Activated CD4-positive, alpha-beta T cell treated with anti-CD3 and anti-CD28 coated beads for 24 hours (primary cell): ENCODE data around the gene LSM2.
"Not testable (repeated sequence)": the region's sequence is repeated elsewhere in the genome, so short reads cannot be mapped to it uniquely, and the experiment has no call there.

Source experiments
- DNase-seq, 2 donors: peaks; one replicate each; pipeline ENCODE4 v3.0.0-alpha.2; 2020; ENCODE audit warnings: low read depth in 2 of 2

Gene LSM2

DNA sequence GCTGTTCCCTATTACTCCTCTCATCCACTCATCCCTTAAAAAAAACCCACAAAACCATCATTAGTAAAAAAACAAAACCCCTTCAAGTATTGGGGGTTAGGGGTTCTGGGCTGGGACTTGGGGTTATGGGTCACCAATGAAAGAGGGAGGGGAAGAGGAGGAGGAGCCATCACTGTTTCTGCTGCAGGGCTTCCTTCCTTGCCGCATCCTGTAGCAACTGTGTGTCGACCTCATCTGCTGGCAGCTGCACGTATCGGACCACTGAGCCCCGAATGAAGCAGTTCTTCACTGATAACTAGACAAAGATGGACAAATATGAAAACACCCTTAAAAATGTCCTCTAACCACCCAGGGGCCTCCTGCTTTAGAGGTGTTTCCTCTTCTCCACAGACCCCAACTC is 9.2 kb downstream of the LSM2 start:
- DNase-seq, result no peak

DNA sequence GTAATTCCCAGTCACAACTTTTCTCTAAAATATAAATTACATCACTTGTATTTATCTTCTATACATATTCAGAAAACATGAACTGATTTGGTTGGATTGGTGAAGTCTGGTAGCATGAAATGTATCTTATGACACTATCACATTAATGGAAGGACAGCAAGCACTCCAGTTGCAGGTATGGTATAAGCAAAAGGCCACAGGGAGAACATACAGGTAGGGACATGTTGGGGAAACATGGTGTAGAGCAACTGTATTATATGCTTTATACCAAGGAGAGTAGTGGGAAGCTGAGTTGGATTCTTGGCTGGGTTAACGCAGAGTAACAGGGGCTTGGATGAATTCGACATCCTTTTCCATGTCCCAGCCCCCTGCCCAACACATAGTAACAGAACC is 9.8 kb downstream of the LSM2 start:
- DNase-seq, result no peak

- peak; percentile 73 to 76 for DNase-seq
Observed at GRCh38 chr6:31795616-31796298, 11.0 kb downstream of the LSM2 start, which contains the start of gene VARS1. TSS of gene VARS1 (minus strand) at chr6:31795752. CDS start at chr6:31795217, 535 bp downstream.

- no peak for DNase-seq
Observed at GRCh38 chr6:31794866-31795615, 11.7 kb downstream of the LSM2 start.

DNA sequence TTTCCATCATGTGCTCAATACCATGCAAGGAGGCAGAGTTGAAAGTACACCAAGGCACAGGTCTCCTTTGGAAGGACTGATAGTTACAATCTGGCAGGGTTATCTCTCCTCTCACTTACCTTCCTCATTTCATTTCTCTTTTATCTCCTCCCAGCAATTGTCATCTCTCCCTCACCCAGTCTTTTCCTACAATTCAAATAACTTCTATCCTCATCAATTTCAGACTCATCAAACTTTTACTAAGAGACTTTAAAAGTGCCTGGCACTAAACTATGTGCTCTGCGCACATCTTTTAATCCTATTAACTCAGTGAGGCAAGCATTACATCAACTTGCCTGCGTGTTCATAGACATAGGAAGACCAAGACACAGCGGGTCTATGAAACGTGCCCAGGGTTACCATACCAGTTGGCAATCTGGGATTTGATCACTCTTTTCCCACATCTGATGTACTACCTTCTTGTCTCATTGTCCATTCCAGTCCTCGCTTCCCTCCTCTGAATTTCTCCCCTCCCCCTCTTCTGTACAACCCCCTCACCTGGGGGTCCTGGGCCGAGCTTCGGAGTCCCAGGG is 12.4 kb downstream of the LSM2 start:
- DNase-seq, result no peak

- not testable (repeated sequence) for DNase-seq
Observed at GRCh38 chr6:31793927-31794245, 12.9 kb downstream of the LSM2 start.

DNA sequence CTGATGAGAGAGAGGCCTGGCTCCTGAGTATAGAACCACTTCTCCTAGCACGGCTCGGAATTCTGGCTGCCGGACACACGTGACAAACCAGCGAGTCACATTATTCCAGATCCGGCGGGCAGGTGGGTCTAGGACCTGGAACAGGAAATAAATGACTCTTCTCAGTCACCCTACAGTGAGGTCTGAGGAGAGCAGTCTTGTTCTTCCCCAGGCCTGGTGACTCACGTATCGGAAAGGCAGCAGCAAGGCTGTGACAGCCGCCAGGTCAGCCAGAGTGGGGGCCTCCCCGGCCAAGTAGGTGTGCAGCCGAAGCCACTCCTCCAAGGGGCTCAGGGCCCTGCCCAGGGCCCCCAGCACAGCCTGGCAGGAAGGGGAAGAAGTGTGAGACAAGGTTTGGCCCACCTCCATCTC is 14.0 kb downstream of the LSM2 start:
- DNase-seq, result no peak

DNA sequence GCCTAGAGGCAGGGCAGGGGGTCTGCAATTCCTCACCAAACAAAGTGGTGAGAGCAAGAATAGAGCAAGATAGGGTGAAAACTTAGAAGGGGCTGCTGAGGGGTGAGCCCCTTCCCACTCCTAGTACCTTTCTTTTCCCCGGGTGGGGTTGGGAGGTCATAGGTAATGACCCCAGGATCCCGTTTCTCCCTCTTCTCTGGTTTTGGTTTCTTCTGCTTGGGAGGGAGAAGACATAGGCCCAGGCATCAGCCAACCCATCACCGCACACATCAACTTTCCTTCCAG is 14.7 kb downstream of the LSM2 start:
- no peak for DNase-seq

DNA sequence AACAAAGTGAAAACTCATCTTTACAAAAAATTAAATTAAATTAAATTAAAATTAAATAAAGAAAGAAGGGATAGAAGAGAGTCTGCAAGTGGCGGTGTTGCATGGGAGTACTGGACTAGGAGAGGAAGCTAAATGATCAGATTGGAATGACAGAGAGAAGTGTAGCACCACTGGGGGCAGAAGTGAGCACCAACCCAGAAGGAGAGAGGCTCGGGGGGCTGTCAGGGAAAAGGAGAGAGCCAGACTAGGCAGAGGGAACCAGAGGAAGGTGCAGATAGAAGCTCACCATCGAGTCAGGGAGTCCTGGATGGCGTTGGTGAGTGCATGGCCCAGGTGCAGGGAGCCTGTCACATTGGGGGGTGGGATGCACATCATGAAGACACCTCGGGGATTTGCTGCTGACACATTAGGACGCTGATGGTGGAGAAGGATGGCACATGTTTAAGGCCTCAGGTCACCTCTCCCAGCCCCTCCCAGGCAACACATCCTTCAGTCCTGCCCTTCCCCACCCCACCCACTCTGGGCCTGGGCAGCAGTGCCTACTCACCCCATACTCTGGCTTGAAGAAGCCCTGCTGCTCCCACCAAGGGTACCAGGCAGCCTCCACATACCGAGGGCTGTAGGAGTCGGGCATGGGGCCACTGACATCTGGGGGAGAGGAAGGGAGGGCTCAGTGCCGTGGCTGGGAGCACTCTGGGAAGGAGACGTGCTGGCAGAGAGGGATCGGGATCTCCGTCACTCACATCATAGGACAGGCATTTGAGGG is 15.3 kb downstream of the LSM2 start:
- peak in 1 of 2 donors; percentile 31 for DNase-seq

- no peak for DNase-seq
Observed at GRCh38 chr6:31785475-31785874, 21.3 kb downstream of the LSM2 start.

DNA sequence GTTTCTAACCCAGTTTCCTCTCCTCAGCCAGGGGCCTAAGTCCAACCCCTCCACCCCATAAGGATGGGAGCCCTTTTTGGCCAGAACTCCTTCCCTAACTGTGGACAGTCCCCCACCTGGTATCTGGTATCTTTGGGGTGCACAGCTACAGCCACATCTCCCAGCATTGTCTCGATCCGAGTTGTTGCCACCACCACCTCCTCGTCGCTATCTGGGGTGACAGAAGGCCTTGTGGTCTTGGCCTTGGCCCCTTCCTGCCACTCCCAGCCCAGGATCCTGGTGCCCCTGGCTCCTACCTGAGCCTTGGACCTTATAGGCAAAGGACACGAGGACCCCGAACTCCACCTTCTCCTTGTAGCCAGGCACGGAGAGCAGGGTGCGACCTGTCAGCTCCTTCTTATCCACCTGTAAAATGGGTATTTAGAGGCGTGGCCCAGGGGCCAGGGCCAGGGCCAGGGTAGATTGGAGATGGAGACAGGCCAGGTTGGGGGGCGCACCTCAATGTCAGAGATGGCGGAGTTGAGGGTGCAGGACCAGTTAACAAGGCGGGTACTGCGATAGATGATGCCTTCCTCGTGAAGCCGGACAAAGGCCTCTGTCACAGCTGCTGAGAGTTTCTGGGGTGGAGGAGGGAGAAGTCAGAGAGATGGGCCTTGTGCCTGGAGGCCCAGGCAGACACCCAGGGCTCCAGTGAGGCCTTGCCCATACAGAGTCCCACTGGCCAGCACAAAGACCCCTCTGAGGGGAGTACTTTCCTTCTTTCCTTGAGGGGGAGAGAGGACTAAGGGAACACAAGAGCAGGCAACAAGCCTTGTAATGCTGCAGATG is 22.5 kb downstream of the LSM2 start:
- no peak for DNase-seq

- no peak for DNase-seq
Observed at GRCh38 chr6:31782126-31782855, 24.5 kb downstream of the LSM2 start.

DNA sequence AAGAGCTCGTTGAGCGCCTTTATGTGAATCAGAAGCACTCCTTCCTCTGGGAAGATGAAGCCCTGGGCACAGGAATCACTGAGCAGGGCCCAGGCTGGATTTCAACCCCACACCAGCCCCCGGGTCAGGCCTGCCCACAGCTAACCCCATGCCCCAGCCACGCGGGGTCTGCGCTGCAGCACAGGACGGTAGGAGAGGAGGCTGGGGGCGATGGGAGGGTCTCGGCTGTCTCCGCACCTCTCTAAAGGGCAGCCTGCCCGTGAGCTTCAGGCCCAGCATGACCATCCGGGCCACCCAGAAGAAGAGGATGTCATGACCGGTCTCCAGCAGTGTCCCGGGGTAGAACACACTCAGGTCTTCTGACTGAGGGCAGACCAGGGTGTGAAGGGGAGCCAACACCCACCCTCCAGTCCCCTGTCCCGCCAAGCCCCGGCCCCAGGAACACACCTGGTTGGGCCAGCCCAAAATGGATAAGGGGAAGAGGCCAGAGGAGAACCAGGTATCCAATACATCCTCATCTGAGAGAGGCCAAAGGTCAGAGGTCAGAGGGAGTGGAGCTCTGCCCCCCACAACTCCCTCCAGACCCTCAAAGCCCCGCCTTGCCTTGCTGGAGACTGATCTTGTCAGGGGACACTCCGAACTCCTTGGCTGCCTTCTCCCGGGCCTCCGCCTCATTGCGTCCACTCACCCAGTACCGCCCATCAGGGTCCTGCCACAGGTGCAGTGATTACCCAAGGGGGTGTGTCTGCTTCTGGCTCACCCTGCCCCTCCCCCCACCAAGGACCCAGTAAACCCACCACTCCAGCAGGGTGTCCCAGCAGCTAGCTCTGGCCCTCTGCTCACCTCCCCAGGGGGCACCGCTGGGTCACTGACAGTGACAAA is 25.3 kb downstream of the LSM2 start:
- DNase-seq, result no peak

DNA sequence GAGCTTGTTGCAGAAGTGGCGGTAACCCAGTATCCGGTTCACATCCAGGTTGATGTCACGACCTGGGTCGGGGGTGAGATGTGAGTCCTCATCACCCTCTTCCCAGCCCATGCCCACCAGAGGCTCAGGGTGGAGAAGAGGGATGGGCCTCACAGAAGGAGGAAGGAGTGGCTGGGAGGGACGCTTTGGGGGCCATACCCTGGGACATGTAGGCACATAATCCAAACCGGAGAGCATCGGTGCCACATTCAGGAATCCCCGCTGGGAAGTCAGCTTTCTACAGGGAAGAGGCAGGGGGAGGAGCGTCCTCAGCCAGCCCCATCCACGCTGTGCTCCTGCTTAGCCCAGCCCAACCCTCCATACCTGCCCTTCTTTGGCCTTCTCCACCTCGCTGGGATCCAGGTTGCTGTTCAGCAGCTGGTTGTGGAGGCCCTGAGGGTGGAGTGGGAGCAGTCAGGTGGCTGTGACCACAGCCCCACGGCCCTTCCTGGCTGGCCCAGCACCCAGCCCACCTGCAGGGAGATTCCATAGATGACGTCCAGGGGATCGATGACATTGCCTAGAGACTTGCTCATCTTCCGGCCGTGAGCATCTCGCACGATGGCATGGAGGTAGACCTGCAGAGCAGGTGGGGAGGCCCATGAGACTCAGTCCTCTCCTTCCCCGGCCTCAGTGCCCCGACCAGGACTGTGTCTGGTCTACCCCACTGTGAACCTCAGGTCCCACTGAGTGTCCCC is 26.1 kb downstream of the LSM2 start:
- DNase-seq, result no peak

GRCh38 chr6:31779908-31780307 is 26.9 kb downstream of the LSM2 start:
- no peak for DNase-seq

GRCh38 chr6:31778999-31779885 is 27.5 kb downstream of the LSM2 start:
- DNase-seq, result no peak

DNA sequence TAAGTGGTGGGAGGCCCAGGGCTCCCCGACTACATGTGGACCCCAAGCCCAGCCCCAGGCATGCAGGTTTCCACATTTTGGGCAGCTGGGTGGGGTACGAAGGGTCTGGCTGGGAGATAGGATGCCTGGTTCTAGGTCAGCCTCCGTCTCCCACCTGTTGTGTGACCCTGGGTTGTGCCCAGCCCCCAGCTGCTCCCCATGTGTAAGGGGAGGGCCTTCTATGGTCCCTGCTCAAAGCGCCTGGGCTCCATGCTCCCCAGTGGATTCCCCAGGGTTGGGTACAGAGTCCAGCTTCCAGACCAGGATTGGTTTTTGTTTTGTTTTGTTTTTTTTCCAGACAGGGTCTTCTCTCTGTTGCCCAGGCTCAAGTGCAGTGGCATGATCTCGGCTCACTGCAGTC is 28.6 kb downstream of the LSM2 start:
- DNase-seq, result no peak

DNA sequence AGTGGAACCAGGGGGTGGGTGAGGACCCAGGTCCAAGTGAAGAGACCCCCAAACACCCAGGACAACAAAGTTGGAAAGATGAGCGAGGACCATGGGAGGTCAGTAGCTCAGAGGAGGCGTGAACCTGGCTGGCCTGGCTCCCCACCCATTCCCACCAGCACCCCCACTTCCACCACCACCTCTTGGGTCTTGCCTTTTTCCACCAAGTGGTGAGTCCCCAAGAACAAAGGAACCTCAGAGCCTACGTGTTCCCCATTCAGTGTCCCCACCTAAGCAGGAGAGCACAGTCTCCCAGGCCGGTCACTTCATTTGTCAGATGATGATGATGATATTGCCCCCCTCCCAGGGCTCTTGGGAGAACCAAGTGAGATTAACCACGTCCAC is 29.1 kb downstream of the LSM2 start:
- DNase-seq, result no peak
